Measurements from ENCODE around the gene MME.
A peak's percentile ranks its signal among the peaks of the same experiment; 100 is the strongest.

GRCh38 chr3:155149494-155149893, 69.4 kb downstream of the MME start:
- no peak for TF ChIP-seq CTCF (IDR thresholded peaks at IDR 0.05)
- TF ChIP-seq POLR2AphosphoS5 (IDR thresholded peaks at IDR 0.05), result peak; percentile 28

Measured in prostate gland (tissue), 2 donors.